GM18517 (cell line): ENCODE data around the gene KDM4F.
"Not testable (repeated sequence)": the region's sequence is repeated elsewhere in the genome, so short reads cannot be mapped to it uniquely, and the experiment has no call there.

Experiments
- ATAC-seq: cut with Tn5 transposase; IDR thresholded peaks from one replicate; pipeline ENCODE4 v1.9.1; 2021; ENCODE audit warnings: mild to moderate bottlenecking, moderate library complexity; ENCODE audit not compliant: unreplicated experiment

The KDM4F gene

DNA sequence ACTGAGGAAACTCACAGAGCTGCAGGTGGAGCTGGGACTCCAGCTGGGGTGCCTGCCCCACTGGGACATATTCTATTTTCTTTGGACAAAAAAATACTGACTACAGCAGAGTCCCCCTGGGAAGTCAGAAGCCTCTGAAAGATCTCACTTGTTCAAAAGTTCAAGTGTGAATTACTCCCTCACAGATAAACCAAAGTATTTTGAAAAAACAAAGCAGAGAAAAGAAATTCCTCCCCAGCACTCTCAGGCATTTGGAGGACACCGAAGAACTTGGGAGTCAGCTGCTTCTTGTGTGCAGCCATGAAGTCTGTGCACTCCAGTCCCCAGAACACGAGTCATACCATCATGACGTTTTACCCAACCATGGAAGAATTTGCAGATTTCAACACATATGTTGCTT lies at the start of gene KDM4F:
Gene KDM4F (plus strand): TSS at position 301 of the 400 bp plus-strand sequence.
- ATAC-seq = not testable (repeated sequence)

DNA sequence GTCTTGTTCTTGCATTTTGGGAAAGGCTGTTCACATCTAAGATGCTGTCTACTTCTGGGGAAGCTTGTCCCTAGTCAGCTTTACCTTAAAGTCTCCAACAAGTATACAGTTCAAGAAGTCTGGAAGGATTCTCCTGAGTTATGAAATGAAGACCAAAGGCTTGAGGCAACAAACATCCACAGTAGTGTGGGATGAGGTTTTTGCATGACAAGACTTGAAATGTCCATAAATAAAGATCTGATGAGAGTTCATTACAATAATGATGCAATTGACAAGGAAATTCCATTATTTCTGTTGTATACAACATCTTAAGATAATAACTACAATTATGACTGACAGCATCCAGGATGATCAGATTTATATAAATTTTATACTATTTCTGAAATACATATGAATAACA lies 45.5 kb upstream of the KDM4F start:
- ATAC-seq = no peak

DNA sequence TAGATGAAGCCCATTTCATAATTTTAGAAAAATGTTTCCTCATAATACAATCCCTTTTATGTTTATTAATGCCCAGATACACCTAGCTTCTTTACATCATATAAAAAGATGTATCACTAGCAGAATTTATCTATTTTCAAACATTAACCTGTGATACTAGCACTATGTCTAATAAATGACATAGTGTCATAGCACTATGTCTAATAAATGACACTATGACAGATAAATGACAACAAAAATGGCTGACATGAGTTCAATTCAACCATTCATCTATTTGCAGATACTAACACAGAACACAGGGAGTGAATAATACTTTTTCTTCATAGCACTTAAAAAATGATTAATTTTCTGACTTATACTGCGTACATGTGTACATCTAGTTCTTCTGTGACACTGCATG lies 43.6 kb upstream of the KDM4F start:
- no peak for ATAC-seq

DNA sequence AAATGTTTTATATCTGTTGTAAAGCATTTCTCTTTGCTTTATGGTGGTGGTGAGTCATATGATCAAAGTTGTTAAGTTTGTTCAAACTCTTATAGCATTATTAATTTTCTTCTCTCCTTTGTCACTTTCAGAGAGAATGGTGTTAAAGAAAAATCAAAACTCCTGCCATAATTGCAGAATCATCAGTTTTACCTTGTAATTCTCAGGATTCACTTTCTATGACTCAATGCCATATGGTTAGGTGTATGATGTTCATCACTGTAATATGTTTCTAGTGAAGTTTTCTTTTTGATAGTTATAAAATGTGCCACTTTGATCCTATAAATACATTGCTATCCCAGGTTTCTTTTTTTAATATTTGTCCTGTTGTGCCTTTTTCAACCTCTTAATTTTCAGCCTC lies 37.8 kb upstream of the KDM4F start:
- ATAC-seq = no peak

DNA sequence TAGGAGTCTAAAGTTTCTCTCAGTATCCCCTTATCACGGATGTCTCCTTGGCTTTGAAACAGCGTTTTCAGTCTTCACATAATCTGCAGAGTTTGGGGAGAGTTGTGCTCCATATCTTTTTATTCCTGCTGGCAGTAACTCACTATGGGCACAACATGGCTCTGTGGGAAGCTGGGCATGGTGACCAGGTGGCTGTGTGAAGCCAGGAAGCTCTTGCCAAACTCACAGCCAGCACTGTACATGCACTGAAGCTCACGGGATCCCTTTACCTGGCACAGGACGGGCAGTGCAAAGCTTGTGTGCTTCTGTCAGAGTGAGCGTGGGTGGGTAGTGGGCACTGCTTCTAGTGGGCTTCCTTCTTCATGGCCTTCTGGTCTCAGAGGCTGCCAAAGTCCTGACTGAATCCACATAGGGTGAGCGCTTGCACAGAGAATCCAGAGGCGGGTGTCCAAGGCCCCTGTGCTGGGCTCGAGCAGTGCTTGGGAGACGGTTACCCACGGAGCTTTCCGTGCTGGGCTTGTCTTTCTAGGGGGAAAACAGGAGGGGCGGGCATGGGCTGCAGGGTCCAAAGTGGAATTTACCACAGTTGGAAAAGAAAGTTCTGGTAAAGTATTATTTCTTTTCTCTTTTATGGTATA lies 34.9 kb upstream of the KDM4F start:
- no peak for ATAC-seq

DNA sequence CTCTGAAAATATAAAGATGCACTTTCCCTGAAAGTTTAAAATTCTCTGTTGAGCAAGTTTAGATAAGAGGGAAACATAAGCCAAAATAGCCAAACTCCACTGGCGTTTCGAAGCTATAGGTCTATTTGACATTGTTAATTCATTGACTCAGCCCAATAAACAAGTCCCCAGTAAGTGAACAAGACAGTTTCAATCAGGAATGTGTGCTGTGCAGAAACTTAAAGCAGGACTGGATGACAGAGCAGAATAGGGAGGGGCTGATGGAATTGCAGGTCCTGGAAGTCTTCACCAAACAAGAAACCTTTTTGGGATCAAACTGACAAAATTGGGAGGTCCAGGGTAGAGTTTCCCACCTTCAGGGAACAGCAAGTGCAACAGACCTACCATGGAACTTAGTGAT lies 33.1 kb upstream of the KDM4F start:
- ATAC-seq = no peak

DNA sequence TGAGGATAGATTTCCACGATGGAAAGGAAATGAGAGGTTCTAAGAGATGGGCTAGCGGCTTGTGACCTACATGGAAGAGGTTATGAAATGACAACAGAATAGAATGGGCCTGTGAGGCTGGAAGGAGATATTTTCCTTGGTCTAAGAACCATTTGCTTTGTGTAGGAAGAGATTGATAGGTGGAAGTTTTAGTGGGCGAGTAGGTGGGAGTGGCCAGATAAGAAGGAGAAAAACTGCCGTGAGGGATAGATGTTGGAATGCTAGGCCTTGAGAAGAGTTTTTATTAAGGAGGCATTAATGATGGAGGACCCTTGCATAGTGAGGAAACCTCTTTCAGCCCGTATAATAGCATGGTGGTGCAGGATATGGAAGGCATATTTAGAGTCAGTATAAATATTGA lies 27.8 kb upstream of the KDM4F start:
- not testable (repeated sequence) for ATAC-seq

DNA sequence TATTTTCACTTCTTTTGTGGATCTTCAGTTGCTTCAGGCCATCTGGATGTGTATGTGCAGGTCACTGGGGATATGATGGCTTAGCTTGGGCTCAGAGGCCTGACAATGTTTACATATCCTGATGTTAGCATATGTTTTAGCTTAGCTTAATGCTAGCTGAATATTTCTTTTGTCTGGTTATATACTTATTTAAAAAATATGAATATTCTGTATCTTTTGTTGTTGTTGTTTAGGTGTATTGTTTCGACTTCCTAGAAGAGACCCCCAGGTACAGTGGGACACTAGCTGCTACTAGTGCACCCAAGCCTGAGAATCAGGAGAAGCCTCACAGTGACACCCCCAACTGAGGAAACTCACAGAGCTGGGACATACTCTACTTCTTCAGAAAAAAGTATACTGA lies 24.3 kb upstream of the KDM4F start, which contains the start of gene KDM4E:
Gene KDM4E (plus strand): TSS at position 301 of the 400 bp plus-strand sequence. CDS start 300 bp downstream, outside the sequence.
- ATAC-seq = no peak

DNA sequence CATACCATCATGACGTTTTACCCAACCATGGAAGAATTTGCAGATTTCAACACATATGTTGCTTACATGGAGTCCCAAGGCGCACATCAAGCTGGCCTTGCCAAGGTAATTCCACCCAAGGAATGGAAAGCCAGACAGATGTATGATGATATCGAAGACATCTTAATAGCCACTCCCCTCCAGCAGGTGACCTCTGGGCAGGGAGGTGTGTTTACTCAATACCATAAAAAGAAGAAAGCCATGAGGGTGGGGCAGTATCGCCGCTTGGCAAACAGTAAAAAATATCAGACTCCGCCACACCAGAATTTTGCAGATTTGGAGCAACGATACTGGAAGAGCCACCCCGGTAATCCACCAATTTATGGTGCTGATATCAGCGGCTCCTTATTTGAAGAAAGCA lies 23.6 kb upstream of the KDM4F start:
- not testable (repeated sequence) for ATAC-seq

DNA sequence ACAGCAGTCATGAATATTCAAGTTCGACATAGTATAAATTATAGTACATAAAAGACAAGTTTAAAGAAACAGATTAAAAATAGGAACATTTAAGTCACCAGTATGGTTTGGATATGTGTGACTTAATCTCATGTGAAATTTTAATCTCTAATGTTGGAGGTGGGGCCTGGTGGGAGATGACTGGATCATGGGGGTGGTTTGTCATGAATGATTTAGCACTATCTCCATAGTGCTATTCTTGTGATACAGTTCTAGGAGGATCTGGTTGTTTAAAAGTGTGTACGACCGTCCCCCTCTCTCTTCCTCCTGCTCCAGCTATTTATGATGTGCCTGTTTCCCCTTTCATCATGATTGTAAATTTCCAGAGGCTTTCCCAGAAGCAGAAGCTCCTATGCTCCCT lies 20.9 kb upstream of the KDM4F start:
- no peak for ATAC-seq

DNA sequence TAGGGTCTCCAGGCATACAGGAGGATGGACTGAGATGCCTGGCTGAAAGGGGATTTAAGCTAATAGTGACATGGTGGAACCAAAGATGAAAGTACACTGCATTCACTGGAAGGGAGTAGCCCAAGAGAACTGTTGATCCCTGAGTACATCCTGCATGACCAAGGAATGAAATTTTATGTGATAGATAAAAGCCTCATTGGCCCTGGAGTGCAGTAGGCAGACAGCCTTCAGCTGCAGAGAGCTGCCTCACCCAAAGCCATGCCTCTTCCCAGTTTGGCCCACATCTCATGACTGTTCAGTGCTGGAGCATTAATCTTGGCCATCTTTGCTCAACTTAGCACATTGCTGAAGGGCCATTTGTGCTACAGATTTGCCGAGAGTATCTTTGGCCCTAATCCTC lies 16.2 kb upstream of the KDM4F start:
- no peak for ATAC-seq

DNA sequence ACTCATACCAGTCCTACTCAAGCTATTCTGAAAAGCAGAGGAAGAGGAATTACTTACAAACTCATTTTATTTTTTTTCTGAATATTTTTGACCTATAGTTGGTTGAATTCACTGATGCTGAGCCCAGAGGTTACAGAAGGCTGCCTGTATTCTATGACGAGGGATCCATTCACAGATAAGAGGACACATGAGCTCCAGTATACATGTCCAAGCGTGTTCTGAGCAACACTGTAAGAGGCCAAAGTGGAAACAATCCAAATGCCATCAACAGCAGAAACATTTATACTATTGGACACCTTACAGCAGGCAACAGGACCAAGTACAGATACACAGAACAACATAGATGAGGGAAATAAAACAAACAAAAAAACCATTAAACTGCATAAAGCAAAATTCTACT lies 13.9 kb upstream of the KDM4F start:
- no peak for ATAC-seq

DNA sequence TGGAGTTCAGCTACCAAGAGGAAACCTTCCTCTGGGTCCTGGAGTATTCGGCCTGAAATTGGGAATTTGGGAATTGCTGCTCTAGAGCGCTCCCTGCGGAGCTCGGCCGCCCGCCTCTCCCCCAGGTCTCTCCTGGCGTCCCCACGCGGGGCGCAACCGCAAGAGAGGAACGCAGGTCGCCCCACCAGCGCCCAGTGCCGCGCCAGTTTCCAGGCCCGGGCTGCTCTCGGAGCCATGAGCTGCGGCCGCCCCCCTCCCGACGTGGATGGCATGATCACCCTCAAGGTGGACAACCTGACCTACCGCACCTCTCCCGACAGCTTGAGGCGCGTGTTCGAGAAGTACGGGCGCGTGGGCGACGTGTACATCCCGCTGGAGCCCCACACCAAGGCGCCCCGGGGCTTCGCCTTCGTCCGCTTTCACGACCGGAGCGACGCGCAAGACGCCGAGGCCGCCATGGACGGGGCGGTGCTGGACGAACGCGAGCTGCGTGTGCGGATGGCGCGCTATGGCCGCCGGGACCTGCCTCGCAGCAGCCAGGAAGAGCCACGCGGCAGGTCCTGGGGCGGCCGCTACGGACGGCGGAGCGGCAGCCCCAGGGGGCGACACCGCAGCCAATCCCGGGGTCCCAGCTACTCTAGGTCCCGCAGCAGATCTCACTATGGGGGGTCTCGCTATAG lies 11.7 kb upstream of the KDM4F start:
- ATAC-seq = not testable (repeated sequence)

DNA sequence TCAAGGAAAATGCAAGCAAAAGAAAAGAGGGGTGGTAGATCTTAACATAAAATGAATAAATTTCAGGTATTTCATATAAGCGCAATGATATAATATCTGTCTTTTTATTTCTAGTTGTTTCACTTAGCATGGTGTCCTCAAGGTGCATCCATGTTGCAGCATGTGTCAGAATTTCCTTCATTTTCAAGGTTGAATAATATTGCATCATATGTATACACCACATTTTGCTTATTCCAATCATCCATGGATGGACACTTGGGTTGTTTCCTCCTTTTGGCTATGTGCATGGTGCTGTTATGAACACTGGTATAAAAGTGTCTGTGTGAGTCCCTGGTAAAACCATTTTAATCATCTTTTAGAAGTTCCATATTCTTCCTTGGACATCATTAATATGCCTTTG lies 7.0 kb upstream of the KDM4F start:
- no peak for ATAC-seq

DNA sequence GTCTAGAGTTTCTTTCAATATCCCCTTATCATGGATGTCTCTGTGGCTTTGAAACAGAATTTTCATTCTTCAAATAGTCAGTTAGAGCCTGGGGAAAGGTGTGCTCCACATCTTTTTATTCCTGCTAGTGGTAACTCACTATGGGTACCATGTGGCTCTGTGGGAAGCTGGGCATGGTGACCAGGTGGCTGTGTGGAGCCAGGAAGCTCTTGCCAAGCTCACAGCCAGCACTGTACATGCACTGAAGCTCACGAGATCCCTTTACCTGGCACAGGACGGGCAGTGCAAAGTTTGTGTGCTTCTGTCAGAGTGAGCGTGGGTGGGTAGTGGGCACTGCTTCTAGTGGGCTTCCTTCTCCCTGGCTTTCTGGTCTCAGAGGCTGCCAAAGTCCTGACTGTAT lies 6.3 kb upstream of the KDM4F start:
- ATAC-seq = no peak

DNA sequence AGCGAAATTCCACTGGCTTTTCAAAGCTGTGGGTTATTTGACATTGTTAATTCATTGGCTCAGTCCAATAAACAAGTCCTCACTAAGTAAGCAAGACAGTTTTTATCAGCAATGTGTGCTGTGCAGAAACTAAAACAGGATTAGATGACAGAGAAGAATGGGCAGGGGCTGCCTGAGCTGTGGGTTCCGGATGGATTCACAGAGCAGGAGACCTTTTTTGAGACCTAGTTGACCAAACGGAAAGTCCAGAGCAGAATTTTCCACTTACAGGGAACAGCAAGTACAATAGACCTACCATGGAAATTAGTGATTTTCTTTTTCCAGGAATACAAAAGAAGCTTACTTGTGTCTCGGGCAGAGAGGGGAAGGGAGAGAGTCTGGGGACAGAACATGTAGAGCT lies 5.2 kb upstream of the KDM4F start:
- ATAC-seq = no peak

DNA sequence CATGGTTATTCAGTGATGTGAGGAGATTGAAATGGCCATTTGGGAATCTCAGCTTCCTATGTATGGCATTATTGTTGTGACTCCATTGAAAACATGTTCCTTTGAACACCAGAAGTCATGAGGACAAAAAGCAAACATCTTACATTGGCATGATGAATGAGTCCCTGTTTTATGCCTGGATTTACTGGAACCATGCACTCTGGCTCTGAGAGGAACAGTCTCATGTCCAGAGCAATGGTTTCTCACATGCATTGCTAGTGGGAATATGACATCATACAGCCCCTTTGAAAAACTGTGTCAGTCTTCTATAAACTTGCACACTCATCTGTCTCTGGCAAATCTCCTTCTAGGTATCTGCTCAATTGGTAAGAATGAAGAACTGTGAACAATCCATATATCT lies 3.4 kb upstream of the KDM4F start:
- ATAC-seq = no peak

DNA sequence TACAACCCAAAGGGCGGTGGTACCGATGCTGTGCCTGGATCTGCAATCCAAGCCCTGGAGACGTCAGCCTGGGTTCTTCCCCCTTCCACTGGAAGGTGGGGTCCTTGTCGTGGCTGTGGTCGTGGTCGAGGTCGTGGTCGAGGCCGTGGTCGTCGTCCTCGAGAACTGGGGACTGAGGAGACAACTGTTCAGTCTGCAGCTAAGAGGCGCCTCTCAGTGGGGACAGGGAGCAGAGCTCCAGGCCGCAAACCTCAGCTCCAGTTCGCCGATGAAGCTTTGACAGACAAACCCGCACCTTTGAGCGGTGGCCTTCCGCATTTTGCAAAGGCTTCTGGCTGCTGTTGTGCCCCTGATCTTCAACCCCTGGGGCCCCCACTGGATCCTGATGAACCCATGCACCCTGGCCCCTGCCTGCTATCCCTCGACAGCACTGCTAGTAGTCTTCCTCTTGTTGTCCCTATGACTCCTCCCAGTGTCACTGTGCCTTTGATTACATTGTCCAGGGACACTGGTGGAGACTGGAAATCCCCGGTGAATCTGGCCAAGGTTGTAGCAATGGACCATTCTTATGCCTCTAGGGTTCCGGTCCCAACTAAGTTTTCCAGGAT lies 1.5 kb downstream of the KDM4F start:
- no peak for ATAC-seq

DNA sequence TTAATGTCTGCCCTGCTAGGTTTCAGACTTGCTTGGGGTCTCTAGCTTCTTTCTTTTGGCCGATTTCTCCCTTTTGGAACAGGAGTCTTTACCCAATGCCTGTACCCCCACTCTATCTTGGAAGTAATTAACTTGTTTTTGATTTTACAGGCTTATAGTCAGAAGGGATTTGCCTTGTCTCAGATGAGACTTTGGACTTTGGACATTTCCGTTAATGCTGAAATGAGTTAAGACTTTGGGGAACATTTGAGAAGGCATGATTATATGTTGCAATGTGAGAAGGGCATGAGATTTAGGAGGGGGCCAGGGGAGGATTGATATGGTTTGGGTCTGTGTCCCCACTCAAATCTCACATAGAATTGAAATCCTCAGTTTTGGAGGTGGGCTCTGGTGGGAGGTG lies 5.1 kb downstream of the KDM4F start:
- ATAC-seq = no peak

DNA sequence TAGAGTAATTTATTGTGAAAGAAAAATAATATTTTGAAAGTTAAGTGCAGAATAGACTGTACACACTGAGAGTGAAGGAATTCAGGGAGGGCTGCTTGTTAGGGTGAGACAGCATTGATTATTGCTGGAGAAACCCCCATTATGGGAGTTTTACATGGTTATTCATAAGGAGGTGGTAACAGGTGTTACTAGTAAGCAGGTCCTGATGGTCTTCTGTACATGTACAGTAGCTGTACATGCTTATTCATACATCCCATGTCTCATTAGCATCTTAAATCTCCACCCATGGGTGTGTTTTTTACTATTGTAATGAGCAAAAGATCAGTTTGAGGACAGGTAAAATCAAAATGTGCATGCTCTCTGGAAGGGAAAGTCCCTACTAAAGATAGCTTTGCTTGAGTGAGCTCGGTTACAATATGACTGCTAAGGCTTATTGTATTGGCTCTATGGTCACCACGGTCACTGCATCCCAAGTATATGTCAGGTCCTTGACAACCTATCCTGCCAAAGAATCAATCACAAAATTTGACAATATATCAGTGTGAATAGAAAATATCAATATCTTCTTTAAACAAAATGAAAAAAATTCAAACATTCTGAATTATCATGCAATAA lies 6.2 kb downstream of the KDM4F start:
- ATAC-seq = peak; percentile 97

DNA sequence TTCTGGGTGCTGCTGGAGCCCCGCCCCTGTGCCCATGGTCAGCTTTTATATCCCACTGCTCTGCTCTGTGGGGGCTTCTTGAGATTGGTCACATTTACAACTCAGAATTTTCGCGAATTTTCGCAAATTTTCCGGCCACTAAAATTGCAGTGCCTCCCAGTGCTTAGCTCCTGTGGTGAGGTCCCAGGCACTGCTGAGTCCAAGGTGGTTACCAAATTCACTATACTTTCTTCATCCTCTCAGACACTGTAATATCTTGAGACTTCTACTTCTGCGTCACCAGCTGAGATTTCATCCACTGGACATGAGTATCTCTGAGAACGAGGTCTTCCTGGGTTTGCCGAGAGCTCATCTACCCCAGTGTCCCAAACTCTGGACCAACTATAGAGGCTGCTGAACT lies 8.7 kb downstream of the KDM4F start:
- ATAC-seq = no peak

DNA sequence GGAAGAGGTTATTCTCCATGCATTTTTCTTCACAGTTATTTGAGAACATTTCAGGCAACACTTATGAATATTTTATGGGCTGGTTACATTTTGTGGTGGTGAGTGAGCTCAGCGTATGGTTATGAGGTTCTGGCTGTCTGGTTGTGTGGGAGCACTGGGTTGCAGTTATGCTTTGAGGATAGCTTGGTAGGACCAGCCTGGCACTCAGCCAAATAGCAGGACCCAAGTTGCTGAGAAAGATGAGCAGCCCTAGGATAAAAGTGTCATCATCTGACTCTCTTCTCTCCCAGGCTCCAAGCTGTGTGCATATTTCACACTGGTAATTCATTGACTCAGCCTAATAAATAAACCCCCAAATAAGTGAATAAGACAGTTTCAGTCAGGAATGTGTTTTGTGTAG lies 9.4 kb downstream of the KDM4F start:
- ATAC-seq = no peak
